ENCODE measurements around the gene U2SURP. TPM values are rescaled to one million over a fixed set of nuclear protein-coding genes. Genes with fewer than 3 reads are reported as not detected.

The U2SURP gene
- total RNA-seq, 1 experiment from 2014 or later, result 132 TPM

GRCh38 chr3:143001034-143001368 lies 369 bp upstream of the U2SURP start:
- DNase-seq (ENCODE audit: low read depth, low spot score) (no peak), ATAC-seq (no peak)
- H3K4me1 ChIP-seq (ENCODE audit: control insufficient read depth in 1 of 2, insufficient read depth in 2 of 2, low read length in 2 of 2), result peaks cover 8 to 36% of the 10 kb centered on the region in 2 experiments; a peak in 3 of 4 replicates
- H3K9me3 ChIP-seq (ENCODE audit: control insufficient read depth in 1 of 2, insufficient read depth in 1 of 2, low read depth in 1 of 2, low read length in 2 of 2), result no peaks in the 10 kb centered on the region
- peak overlapping the region; percentile 59 for H2AFZ ChIP-seq (ENCODE audit: low read depth, low read length, poor library complexity, severe bottlenecking)
- peak overlapping the region; percentile 76 for H3K27ac ChIP-seq (ENCODE audit: low read depth, low read length)
- no peaks in the 10 kb centered on the region for H3K36me3 ChIP-seq (ENCODE audit: control insufficient read depth in 1 of 2, insufficient read depth in 2 of 2, low read length in 2 of 2)
- H3K4me2 ChIP-seq (ENCODE audit: low read length), result peak overlapping the region; percentile 96
- H3K9me2 ChIP-seq (ENCODE audit: insufficient read depth), result no peaks in the 10 kb centered on the region
- peak overlapping the region; percentile 98 for H3K9ac ChIP-seq (ENCODE audit: low read length)
- ChIA-PET RAD21 (ENCODE audit: low non-redundant PET in 1 of 2, low total read pairs in 2 of 2, uncharacterized antibody in 2 of 2, unreplicated experiment in 2 of 2) (interaction anchor here in 1 of 2 experiments (0.7 kb wide), 1 partner anchor 405 kb away, joined by 3 read pairs; the partner anchor contains the start of gene PLS1), POLR2A (interaction anchor here (0.5 to 1.5 kb wide), 9 partner anchors 13 to 422 kb away, joined by 3 to 4 read pairs (median 3); partner anchors contain the start of gene ATR), CTCF (interaction anchor here (0.9 to 2.2 kb wide), 5 partner anchors 10 to 414 kb away, joined by 3 to 9 read pairs (median 3); no protein-coding TSS in a partner anchor)
- peaks cover 53% of the 10 kb centered on the region for H3K79me2 ChIP-seq (ENCODE audit: insufficient read depth, low read length)
- H3K27me3 ChIP-seq (ENCODE audit: insufficient read depth, low read length), result no peaks in the 10 kb centered on the region
- no peak for TF ChIP-seq MAX (IDR thresholded peaks at IDR 0.05)
- no peak for TF ChIP-seq YY1 (IDR thresholded peaks at IDR 0.05; ENCODE audit: extremely low read depth, insufficient replicate concordance, low read depth, low read length)
- TF ChIP-seq FOSL1 (IDR thresholded peaks at IDR 0.05; ENCODE audit: low read depth), result no peak
- TF ChIP-seq ATF3 (IDR thresholded peaks at IDR 0.05), result no peak
- TF ChIP-seq POLR2A (IDR thresholded peaks at IDR 0.05; ENCODE audit: borderline replicate concordance, extremely low read depth, insufficient read depth, insufficient read length), result peak; percentile 56
- intact Hi-C loops (cut with micrococcal nuclease), result no loop called here
- TSS peak; percentile 94 for BruUV-seq (replicated peaks)
- H3K4me3 ChIP-seq (replicated peaks in 1 of 2; ENCODE audit: low read depth in 1 of 2, low read length in 2 of 2), result peak overlapping the region; percentile 98 to 99
- peaks cover 20% of the 10 kb centered on the region; the same call in 1 of the 2 replicates for H4K20me1 ChIP-seq (ENCODE audit: insufficient read depth)

- ChIA-PET CTCF (interaction anchor here (1.3 to 2.2 kb wide), 3 partner anchors 11 to 174 kb away, joined by 3 to 9 read pairs (median 6); no protein-coding TSS in a partner anchor), POLR2A (interaction anchor here (1.1 to 1.5 kb wide), 3 partner anchors 12 to 158 kb away, joined by 3 read pairs; no protein-coding TSS in a partner anchor), RAD21 (ENCODE audit: low non-redundant PET in 1 of 2, low total read pairs in 2 of 2, uncharacterized antibody in 2 of 2, unreplicated experiment in 2 of 2) (no interaction called here)
- no TSS peak for BruUV-seq (replicated peaks)
- H3K9ac ChIP-seq (ENCODE audit: low read length), result peak overlapping the region; percentile 98
- no peak overlapping the region for H2AFZ ChIP-seq (ENCODE audit: low read depth, low read length, poor library complexity, severe bottlenecking)
- H3K36me3 ChIP-seq (ENCODE audit: control insufficient read depth in 1 of 2, insufficient read depth in 2 of 2, low read length in 2 of 2), result no peaks in the 10 kb centered on the region
- no peak for DNase-seq (ENCODE audit: low read depth, low spot score)
- H3K79me2 ChIP-seq (ENCODE audit: insufficient read depth, low read length), result peaks cover 65% of the 10 kb centered on the region
- ATAC-seq, result peak; percentile 6; the same call in 1 of the 2 replicates
- intact Hi-C loops (cut with micrococcal nuclease), result no loop called here
- H3K4me1 ChIP-seq (ENCODE audit: control insufficient read depth in 1 of 2, insufficient read depth in 2 of 2, low read length in 2 of 2), result peaks cover 7 to 34% of the 10 kb centered on the region in 2 experiments; a peak in 3 of 4 replicates
- peak overlapping the region; percentile 76 for H3K27ac ChIP-seq (ENCODE audit: low read depth, low read length)
- no peak for TF ChIP-seq SIN3A (IDR thresholded peaks at IDR 0.05; ENCODE audit: low read depth)
- TF ChIP-seq MAX (IDR thresholded peaks at IDR 0.05), result peak; percentile 45; the same call in 1 of the 2 replicates
- H3K4me2 ChIP-seq (ENCODE audit: low read length), result peak overlapping the region; percentile 96
- no peaks in the 10 kb centered on the region for H3K9me3 ChIP-seq (ENCODE audit: control insufficient read depth in 1 of 2, insufficient read depth in 1 of 2, low read depth in 1 of 2, low read length in 2 of 2)
- peaks cover 29% of the 10 kb centered on the region; the same call in 1 of the 2 replicates for H4K20me1 ChIP-seq (ENCODE audit: insufficient read depth)
- H3K4me3 ChIP-seq (replicated peaks in 1 of 2; ENCODE audit: low read depth in 1 of 2, low read length in 2 of 2), result peak overlapping the region; percentile 98 to 99
- no peaks in the 10 kb centered on the region for H3K9me2 ChIP-seq (ENCODE audit: insufficient read depth)
- no peaks in the 10 kb centered on the region for H3K27me3 ChIP-seq (ENCODE audit: insufficient read depth, low read length)
Measured at GRCh38 chr3:143002083-143002712, 828 bp downstream of the U2SURP start.

Data from HCT116 (cell line).